Endothelial cell of umbilical vein (primary cell): ENCODE data around the gene TMEM129. TPM values are rescaled to one million over a fixed set of nuclear protein-coding genes. Genes with fewer than 3 reads are reported as not detected.
A peak's percentile ranks its signal among the peaks of the same experiment; 100 is the strongest.

Experiments
- BruUV-seq: library from RNA; stranded (reverse); fragments of 400-500 nt; replicated peaks from 2 replicates; lab custom pipeline; 2021; lab: Mats Ljungman, UMichigan
- CTCF ChIA-PET: fragments of 300-600, 350-600 bp; sonication (Branson Sonifier 250); formaldehyde crosslinking; loops from one replicate; lab custom pipeline; 2021; ENCODE audit warnings: antibody characterized with exemption, inconsistent platforms; lab: Charles Lee
- POLR2A ChIA-PET: fragments of 300-600, 350-600 bp; sonication (Branson Sonifier 250); formaldehyde crosslinking; loops from one replicate; lab custom pipeline; 2021; ENCODE audit warnings: antibody characterized with exemption, inconsistent platforms; lab: Charles Lee
- DNase-seq: peaks from one replicate; pipeline ENCODE4 v3.0.0-alpha.2; 2011; ENCODE audit warnings: low read depth, low spot score
- FAIRE-seq: peaks from 2 replicates; lab custom pipeline; 2011; peaks lifted over from hg19 to GRCh38; lab: Jason Lieb, UNC
- H2AFZ ChIP-seq: 2 replicates; pipeline ENCODE4 v1.6.0; 2012; ENCODE audit warnings: low read depth, low read length, control low read depth, inconsistent platforms
- H3K27ac ChIP-seq: 2 replicates; pipeline ENCODE4 v1.5.1; 2011; ENCODE audit warnings: low read depth, mild to moderate bottlenecking, control low read depth, low read length, moderate library complexity; ENCODE audit not compliant: insufficient read depth
- H3K27me3 ChIP-seq, 2 experiments: 2 replicates each; pipeline versions ENCODE4 v1.6.0 to v1.6.1; 2011; ENCODE audit warnings: low read length in 2 of 2, mixed read lengths in 1 of 2; ENCODE audit not compliant: control insufficient read depth in 2 of 2, insufficient read depth in 2 of 2
- H3K36me3 ChIP-seq, 2 experiments: 2 replicates in 1 of 2; 3 replicates in 1 of 2; pipeline ENCODE4 v1.5.1; 2011; ENCODE audit warnings: low read length in 2 of 2, mild to moderate bottlenecking in 1 of 2, moderate library complexity in 1 of 2; ENCODE audit not compliant: control insufficient read depth in 2 of 2, insufficient read depth in 2 of 2; ENCODE audit errors: extremely low read depth in 1 of 2
- H3K4me1 ChIP-seq: 3 replicates; pipeline ENCODE4 v1.5.1; 2011; ENCODE audit warnings: mild to moderate bottlenecking, low read length; ENCODE audit not compliant: control insufficient read depth, insufficient read depth; ENCODE audit errors: extremely low read depth
- H3K4me2 ChIP-seq: 2 replicates; pipeline ENCODE4 v1.6.1; 2011; ENCODE audit warnings: low read length, control low read depth, mixed read lengths; ENCODE audit not compliant: insufficient read depth
- H3K4me3 ChIP-seq, 3 experiments: fragments of 200-600 bp in 1 of 3; sonication (generic), shearing (Covaris generic) in 1 of 3; replicated peaks in 1 of 3; 2 replicates each; pipeline ENCODE4 v1.5.1; 2011 to 2016; ENCODE audit warnings: control low read depth in 3 of 3, low read length in 3 of 3, mild to moderate bottlenecking in 2 of 3, inconsistent platforms in 1 of 3, low read depth in 1 of 3, moderate library complexity in 1 of 3; ENCODE audit not compliant: insufficient read depth in 1 of 3
- H3K79me2 ChIP-seq: 2 replicates; pipeline ENCODE4 v1.6.0; 2012; ENCODE audit warnings: low read length, inconsistent platforms; ENCODE audit not compliant: control insufficient read depth, insufficient read depth
- H3K9ac ChIP-seq: replicated peaks from 2 replicates; pipeline ENCODE3; 2011; ENCODE audit warnings: low read length, control low read depth; ENCODE audit not compliant: insufficient read depth; ENCODE audit errors: extremely low read depth
- H3K9me1 ChIP-seq: replicated peaks from 3 replicates; pipeline ENCODE4 v1.6.0; 2011; ENCODE audit warnings: mild to moderate bottlenecking, low read length; ENCODE audit not compliant: control insufficient read depth, insufficient read depth; ENCODE audit errors: extremely low read depth
- H3K9me3 ChIP-seq: replicated peaks from 2 replicates; pipeline ENCODE4 v1.5.1; 2012; ENCODE audit warnings: low read length, inconsistent platforms; ENCODE audit not compliant: control insufficient read depth, insufficient read depth
- H4K20me1 ChIP-seq: replicated peaks from 2 replicates; pipeline ENCODE3; 2011; ENCODE audit warnings: mild to moderate bottlenecking, low read length; ENCODE audit not compliant: control insufficient read depth, insufficient read depth; ENCODE audit errors: extremely low read depth
- EZH2 ChIP-seq: IDR thresholded peaks from 2 replicates; pipeline ENCODE4 v1.6.1; 2012; ENCODE audit warnings: borderline replicate concordance, low read depth, mild to moderate bottlenecking, moderate library complexity, low read length, inconsistent platforms; ENCODE audit not compliant: severe bottlenecking
- FOS ChIP-seq: IDR thresholded peaks from 2 replicates; pipeline ENCODE4 v1.6.1; 2011; ENCODE audit warnings: mild to moderate bottlenecking, low read length, moderate library complexity, borderline replicate concordance; ENCODE audit not compliant: insufficient read depth
- GATA2 ChIP-seq: IDR thresholded peaks from 2 replicates; pipeline ENCODE4 v1.7.0; 2011; ENCODE audit warnings: low read depth, mild to moderate bottlenecking, moderate library complexity, mixed read lengths, low read length; ENCODE audit not compliant: insufficient read length, insufficient read depth
- JUN ChIP-seq: IDR thresholded peaks from 2 replicates; pipeline ENCODE4 v1.6.1; 2011; ENCODE audit warnings: borderline replicate concordance, low read depth; ENCODE audit not compliant: insufficient read length, insufficient read depth
- MAX ChIP-seq: IDR thresholded peaks from 2 replicates; pipeline ENCODE4 v1.6.1; 2011; ENCODE audit not compliant: insufficient read depth, insufficient read length
- MYC ChIP-seq: IDR thresholded peaks from one replicate; pipeline ENCODE4 v1.6.1; 2011; ENCODE audit warnings: mild to moderate bottlenecking, low read depth, low read length
- POLR2A ChIP-seq: IDR thresholded peaks from 2 replicates; pipeline ENCODE4 v1.6.1; 2012; ENCODE audit warnings: low read depth, mild to moderate bottlenecking, control low read depth, low read length
- POLR2AphosphoS5 ChIP-seq: IDR thresholded peaks from 2 replicates; pipeline ENCODE4 v1.6.1; 2012; ENCODE audit warnings: low read depth, mild to moderate bottlenecking, control low read depth, low read length, moderate library complexity; ENCODE audit not compliant: insufficient read depth
- dilution Hi-C: fragments of 300-500 bp; cut with MboI; formaldehyde crosslinking; loops from one replicate; pipeline ENCODE4 v1.15.0; 2019; ENCODE audit warnings: low sequenced_read_pairs; ENCODE audit not compliant: extremely low pct_ligation_motif_present
- intact Hi-C: fragments of 100-400 bp; cut with micrococcal nuclease; formaldehyde crosslinking; loops from one replicate; pipeline ENCODE4 v1.10.0; 2022
- polyA plus RNA-seq, 4 experiments: library from polyadenylated mRNA; depleted of rRNA in 3 of 4; stranded (reverse) in 3 of 4; unstranded in 1 of 4; fragments of >200 nt; gene quantifications; 2 replicates each; pipeline versions ENCODE4 v1.2.1 to v1.2.3, GENCODE V29; 2011 to 2012; ENCODE audit warnings: missing spikeins in 1 of 4
- total RNA-seq: library from RNA; stranded (reverse); gene quantifications from 2 replicates; pipeline ENCODE4 v1.2.3, GENCODE V29; 2021

TMEM129 gene
- total and polyA plus RNA-seq, 2 donors (not counting 3 experiments of a cell fraction or from before 2014, with no cell fraction given) = 23.2 to 33.2 TPM

DNA sequence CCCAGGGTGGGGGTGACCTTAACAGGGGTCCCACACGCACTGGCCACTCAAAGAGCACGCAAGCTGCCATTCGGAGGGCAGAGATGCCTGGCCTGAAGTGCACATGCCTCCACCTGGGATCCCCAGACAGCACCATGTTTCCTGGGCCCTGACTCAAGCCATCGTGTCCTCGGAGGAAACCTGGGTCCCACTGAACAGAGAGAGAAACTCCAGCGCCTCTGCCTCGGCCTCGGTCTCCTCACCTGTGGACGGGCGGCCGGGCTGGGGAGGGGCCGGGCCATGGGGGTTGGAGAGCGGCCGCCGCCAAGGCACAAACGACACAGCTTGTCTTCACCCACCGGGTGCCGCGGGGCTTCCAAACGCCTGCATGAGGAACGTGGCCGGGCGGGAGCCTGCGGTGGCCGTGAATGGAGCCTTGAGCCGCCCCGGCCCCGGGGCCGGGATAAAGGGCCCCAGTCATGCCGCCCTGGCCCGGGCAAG, 42.0 kb upstream of the TMEM129 start:
- Histone ChIP-seq H3K9me3 (no peaks in the 10 kb centered on the region), H3K27ac (no peak overlapping the region), H3K4me1 (peaks cover 9% of the 10 kb centered on the region), H3K79me2 (no peaks in the 10 kb centered on the region), H3K9me1 (no peaks in the 10 kb centered on the region), H3K4me2 (no peak overlapping the region), H3K27me3 (no peaks in the 10 kb centered on the region), H3K4me3 (no peak overlapping the region), H4K20me1 (no peaks in the 10 kb centered on the region), H2AFZ (peak overlapping the region; percentile 40), H3K9ac (no peak overlapping the region), H3K36me3 (no peaks in the 10 kb centered on the region)
- FAIRE-seq (no peak), DNase-seq (no peak)
- POLR2A ChIA-PET = no interaction called here
- intact Hi-C loops = no loop called here
- TF ChIP-seq FOS = no peak
- dilution Hi-C loops = no loop called here
- CTCF ChIA-PET = interaction anchor here (0.6 to 0.7 kb wide), 3 partner anchors 20 to 46 kb away, joined by 3 read pairs; no protein-coding TSS in a partner anchor
- no TSS peak for BruUV-seq

DNA sequence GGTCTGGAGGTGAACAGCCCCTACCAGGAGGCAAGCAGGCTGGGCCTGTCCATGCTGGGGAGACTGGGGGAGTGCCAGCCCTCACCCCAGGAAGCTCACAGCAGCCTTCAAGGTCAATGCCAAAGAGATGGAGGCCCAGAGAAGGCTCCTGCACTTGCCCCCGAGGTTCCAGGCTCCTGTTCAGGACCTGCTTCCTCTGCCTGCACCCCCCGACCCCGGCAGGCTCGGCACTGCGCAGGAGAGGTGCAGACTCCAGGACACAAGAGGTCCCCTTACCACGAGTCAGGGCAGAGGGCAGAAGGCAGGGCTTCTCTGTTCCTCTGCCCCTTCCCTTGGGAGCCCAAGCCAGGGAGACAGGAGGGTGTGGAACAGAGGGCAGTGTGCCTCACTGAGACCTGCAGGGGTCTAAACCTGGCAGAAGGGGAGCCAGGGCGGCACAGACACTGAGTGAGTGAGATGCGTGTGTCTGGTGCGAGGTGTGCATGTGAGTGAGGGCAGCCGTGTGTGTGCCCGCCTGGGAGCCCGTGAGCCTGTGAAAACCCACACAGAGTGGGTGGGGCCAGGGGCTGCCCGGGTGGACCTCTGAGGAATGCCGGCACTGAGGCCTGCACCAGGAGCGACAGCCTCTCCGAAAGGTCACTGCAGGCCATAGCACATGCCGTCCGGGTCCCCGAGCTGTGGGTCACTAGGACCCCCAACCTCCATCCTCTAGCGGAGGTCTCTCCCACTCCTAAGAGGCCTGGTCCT, 41.3 kb upstream of the TMEM129 start:
- BruUV-seq = no TSS peak
- TF ChIP-seq EZH2 = no peak
- TF ChIP-seq POLR2AphosphoS5 = no peak
- no peak for TF ChIP-seq POLR2A
- TF ChIP-seq MYC = no peak
- no peak for TF ChIP-seq MAX
- no peak for TF ChIP-seq GATA2
- no peak for TF ChIP-seq JUN
- Histone ChIP-seq H3K27ac (no peak overlapping the region), H3K4me3 (no peak overlapping the region), H3K9me1 (no peaks in the 10 kb centered on the region), H3K36me3 (no peaks in the 10 kb centered on the region), H2AFZ (no peak overlapping the region), H3K4me1 (peaks cover 9% of the 10 kb centered on the region), H3K27me3 (no peaks in the 10 kb centered on the region), H3K79me2 (no peaks in the 10 kb centered on the region), H3K4me2 (no peak overlapping the region), H4K20me1 (no peaks in the 10 kb centered on the region), H3K9me3 (no peaks in the 10 kb centered on the region), H3K9ac (no peak overlapping the region)
- intact Hi-C loops = no loop called here
- dilution Hi-C loops = no loop called here
- DNase-seq (no peak), FAIRE-seq (no peak)
- POLR2A ChIA-PET = no interaction called here
- CTCF ChIA-PET = interaction anchor here (0.7 kb wide), 2 partner anchors 29 to 47 kb away, joined by 3 read pairs; no protein-coding TSS in a partner anchor
